ENCODE results near the gene APLNR. TPM values are rescaled to one million over a fixed set of nuclear protein-coding genes. Genes with fewer than 3 reads are reported as not detected.
A peak's percentile ranks its signal among the peaks of the same experiment; 100 is the strongest.
"Not testable (repeated sequence)": the region's sequence is repeated elsewhere in the genome, so short reads cannot be mapped to it uniquely, and the experiment has no call there.

The APLNR gene
- 8.5 TPM for total RNA-seq
- long read RNA-seq, transcript APLNR-202 (1 exons, 3,609 nt), result major isoform, 15 of 16 reads
- long read RNA-seq, partial matches to known transcripts, result 0 of 16 reads
- long read RNA-seq, other reads (novel, unspliced or antisense), result 0 of 16 reads

- DNase-seq, result peak; percentile 21
- H3K27ac ChIP-seq (replicated peaks), result peak within 1 kb of the TSS; percentile 78
- H3K27me3 ChIP-seq (ENCODE audit: low read depth), result peaks cover 60% of the 10 kb centered on the region
- no peaks in the 10 kb centered on the region for H3K36me3 ChIP-seq
- intact Hi-C loops (cut with micrococcal nuclease), result no loop called here
- H3K4me1 ChIP-seq, result peaks cover 61% of the 10 kb centered on the region
- no peaks in the 10 kb centered on the region for H3K9me3 ChIP-seq (replicated peaks)
- H3K4me3 ChIP-seq, result peak within 1 kb of the TSS; percentile 66
- TF ChIP-seq CTCF (IDR thresholded peaks at IDR 0.05; ENCODE audit: borderline replicate concordance), result no peak
Measured at GRCh38 chr11:57237204-57237681, at the start of gene APLNR. TSS of gene APLNR (minus strand) at chr11:57237250. CDS start at chr11:57237004, 246 bp downstream.

- H3K4me3 ChIP-seq, result no peak overlapping the region
- no peaks in the 10 kb centered on the region for H3K36me3 ChIP-seq
- intact Hi-C loops (cut with micrococcal nuclease), result no loop called here
- H3K27me3 ChIP-seq (ENCODE audit: low read depth), result no peaks in the 10 kb centered on the region
- DNase-seq, result no peak
- no peak for TF ChIP-seq CTCF (IDR thresholded peaks at IDR 0.05; ENCODE audit: borderline replicate concordance)
- peaks cover 3% of the 10 kb centered on the region for H3K4me1 ChIP-seq
- no peak overlapping the region for H3K27ac ChIP-seq (replicated peaks)
- H3K9me3 ChIP-seq (replicated peaks), result no peaks in the 10 kb centered on the region
Measured at GRCh38 chr11:57283231-57283990, 46.4 kb upstream of the APLNR start.

GRCh38 chr11:57281546-57281945 lies 44.5 kb upstream of the APLNR start:
- DNase-seq, H3K36me3 ChIP-seq: not testable (repeated sequence)

GRCh38 chr11:57279116-57279515 lies 42.1 kb upstream of the APLNR start:
- Histone ChIP-seq H3K36me3 (no peaks in the 10 kb centered on the region), H3K4me3 (no peak overlapping the region), H3K9me3 (replicated peaks) (no peaks in the 10 kb centered on the region), H3K27ac (replicated peaks) (no peak overlapping the region), H3K4me1 (peaks cover 37% of the 10 kb centered on the region), H3K27me3 (ENCODE audit: low read depth) (no peaks in the 10 kb centered on the region)
- TF ChIP-seq CTCF (IDR thresholded peaks at IDR 0.05; ENCODE audit: borderline replicate concordance), result no peak
- intact Hi-C loops (cut with micrococcal nuclease), result no loop called here
- DNase-seq, result no peak

More at GRCh38 chr11:57281546-57281945, 44.5 kb upstream of the APLNR start:
- H3K27me3 ChIP-seq (ENCODE audit: low read depth); H3K4me3 ChIP-seq; intact Hi-C loops (cut with micrococcal nuclease); H3K9me3 ChIP-seq (replicated peaks); H3K27ac ChIP-seq (replicated peaks): not testable (repeated sequence)
- H3K4me1 ChIP-seq, result peaks cover 22% of the 10 kb centered on the region

GRCh38 chr11:57278721-57279095 lies 41.7 kb upstream of the APLNR start:
- H3K27me3 ChIP-seq (ENCODE audit: low read depth), result no peaks in the 10 kb centered on the region
- H3K27ac ChIP-seq (replicated peaks), result peak overlapping the region; percentile 81
- intact Hi-C loops (cut with micrococcal nuclease), result no loop called here
- H3K4me1 ChIP-seq, result peaks cover 37% of the 10 kb centered on the region
- H3K4me3 ChIP-seq, result no peak overlapping the region
- H3K9me3 ChIP-seq (replicated peaks), result peaks cover under 1% of the 10 kb centered on the region
- H3K36me3 ChIP-seq, result no peaks in the 10 kb centered on the region
- TF ChIP-seq CTCF (IDR thresholded peaks at IDR 0.05; ENCODE audit: borderline replicate concordance), result no peak
- DNase-seq, result no peak
